AG08395 (cell line): ENCODE measurements around the gene BARX1.
A peak's percentile ranks its signal among the peaks of the same experiment; 100 is the strongest.
"Not testable (repeated sequence)": the region's sequence is repeated elsewhere in the genome, so short reads cannot be mapped to it uniquely, and the experiment has no call there.

Experiments
- DNase-seq: peaks from one replicate; pipeline ENCODE4 v3.0.0; 2012; ENCODE audit warnings: mixed read lengths, low spot score

BARX1 gene

DNA sequence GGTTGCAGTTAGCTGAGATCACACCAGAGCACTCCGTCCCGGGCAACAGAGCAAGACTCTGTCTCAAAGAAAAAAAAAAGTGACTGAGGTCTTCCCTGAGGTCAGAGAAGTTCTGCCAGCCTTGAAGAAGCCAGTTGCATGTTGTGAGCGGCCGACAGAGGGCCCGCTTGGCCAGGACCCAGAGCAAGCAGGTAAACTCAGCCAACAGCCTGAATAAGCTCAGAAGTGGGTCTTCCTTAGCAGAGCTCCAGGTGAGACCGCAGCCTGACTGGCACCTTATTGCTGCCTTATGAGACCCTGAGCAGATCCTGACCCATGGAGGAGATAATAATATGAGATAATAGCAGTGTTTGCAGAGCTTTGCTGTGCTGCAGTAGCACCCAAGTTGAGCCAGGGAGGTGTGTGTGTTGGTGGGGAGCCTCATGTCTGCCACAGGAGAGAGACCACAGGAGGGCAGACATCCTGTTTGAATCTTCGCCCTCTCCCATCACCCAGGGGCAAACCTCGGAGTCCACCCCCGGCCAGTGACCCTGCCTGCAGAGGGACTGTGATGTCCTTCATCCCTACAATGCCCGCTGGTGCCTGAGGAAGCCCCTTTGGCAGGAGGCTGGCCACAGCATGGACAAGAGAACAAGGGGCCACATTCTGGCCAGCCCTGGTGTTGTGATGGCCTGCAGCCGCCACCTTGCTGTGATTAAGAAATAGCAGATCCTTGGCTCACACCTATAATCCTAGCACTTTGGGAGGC lies 10.8 kb upstream of the BARX1 start:
- DNase-seq: no peak

DNA sequence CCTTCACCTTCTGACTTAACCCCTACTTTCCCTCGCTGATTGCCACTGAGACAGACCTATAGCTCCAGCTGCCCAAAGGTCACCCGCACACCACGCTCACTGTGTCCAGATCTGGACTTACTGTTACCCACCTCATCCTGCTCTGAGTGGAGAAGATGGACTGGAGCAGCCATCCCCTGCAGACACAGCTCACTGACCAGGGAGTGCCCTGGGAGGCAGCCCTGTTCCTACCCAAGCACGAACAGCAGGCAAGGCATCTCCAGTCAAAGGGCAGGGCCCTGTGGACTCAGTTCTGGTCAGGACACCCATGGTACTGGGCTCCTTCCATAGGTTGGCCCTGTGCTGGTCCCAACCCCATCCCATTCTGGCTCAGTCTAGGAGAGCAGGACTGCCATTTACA lies 9.5 kb upstream of the BARX1 start:
- DNase-seq: no peak

DNA sequence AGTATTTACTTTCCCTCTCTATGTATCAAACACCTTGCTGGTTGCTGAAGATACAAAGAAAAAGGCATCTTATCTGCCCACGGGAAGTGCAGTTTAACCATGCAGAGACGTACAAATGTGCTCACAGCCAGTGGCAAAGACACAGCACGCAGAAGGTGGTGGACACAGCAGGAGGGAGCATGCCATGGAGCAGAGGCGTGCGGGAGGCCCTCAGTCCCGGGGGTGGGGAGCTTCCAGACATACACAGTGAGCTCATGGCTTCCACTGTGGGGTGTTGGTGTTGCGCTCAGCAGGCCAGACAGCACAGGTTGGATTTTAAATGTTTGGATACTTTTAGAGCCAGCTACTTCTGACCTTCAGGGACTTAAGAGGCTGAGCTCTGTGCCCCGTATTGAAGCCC lies 8.8 kb upstream of the BARX1 start:
- no peak for DNase-seq

DNA sequence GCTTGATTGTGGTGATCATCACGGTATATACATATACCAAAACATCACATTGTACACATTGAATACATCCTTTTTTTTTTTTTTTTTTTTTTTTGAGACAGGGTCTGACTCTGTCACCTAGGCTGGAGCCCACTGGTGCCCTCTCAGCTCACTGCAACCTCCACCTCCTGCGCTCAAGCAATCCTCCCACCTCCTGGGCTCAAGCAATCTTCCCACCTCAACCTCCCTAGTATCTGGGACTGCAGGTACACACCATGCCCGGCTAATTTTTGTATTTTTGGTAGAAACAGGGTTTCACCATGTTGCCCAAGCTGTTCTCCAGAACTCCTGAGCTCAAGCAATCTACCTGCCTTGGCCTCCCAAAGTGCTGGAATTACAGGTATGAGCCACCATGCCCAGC lies 8.3 kb upstream of the BARX1 start:
- DNase-seq: not testable (repeated sequence)

DNA sequence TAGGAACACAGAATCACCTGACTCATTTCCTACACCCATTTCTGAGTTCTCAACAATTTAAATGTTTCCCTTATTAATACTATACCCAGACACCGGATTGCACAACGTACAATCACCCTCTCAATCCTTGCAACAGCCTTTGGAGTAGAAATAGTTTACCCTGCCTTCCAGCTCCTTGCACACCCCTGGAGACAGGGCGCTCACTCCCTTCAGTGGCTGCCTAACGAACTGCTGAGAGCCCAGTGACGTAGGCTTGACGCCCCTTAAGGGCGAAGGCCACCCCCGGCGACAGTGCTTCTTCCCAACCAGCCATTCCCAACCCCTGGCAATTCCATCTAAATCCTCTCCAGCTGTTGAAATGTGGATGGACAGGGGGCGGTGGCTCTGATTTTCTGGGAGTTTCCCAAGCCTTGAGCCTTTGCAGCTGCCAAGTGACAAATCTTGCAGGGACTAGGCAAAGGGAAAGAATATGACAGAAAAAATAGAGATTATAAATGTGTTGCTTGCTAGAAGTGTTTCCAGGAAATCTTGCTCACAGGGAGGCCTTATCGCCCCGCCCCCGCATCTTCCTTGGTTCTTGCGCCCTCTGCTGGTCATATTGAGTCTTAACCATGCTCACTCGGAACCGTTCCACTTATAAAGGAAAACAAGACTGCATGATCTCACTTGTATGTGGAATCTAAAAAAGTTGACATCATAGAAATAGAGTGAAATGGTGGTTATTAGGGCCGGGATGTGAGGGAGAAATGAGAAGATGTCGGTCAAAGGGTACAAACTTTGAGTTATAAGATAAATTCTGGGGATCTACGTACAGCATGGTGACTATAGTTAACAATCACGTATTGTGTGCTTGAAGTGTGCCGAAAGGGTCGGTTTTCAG lies 7.6 kb upstream of the BARX1 start:
- peak; percentile 93 for DNase-seq

DNA sequence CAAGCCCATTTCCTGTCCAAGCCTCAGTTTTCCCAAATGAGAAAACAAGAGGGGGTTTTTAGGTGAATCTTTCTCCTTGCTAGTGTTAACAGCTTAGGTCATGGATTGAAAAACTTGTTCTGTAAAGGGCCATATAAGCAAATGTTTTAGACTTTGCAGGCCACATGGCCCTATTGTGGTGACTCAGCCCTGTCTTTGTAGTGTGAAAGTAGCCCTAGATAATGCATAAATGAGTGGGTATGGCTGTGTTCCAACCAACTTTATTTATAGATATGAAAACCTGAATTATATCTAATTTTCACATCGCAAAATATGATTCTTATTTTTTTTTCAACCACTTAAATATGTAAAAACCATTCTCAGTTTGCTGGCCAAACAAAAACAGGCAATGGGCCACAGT lies 6.9 kb upstream of the BARX1 start:
- DNase-seq: no peak

DNA sequence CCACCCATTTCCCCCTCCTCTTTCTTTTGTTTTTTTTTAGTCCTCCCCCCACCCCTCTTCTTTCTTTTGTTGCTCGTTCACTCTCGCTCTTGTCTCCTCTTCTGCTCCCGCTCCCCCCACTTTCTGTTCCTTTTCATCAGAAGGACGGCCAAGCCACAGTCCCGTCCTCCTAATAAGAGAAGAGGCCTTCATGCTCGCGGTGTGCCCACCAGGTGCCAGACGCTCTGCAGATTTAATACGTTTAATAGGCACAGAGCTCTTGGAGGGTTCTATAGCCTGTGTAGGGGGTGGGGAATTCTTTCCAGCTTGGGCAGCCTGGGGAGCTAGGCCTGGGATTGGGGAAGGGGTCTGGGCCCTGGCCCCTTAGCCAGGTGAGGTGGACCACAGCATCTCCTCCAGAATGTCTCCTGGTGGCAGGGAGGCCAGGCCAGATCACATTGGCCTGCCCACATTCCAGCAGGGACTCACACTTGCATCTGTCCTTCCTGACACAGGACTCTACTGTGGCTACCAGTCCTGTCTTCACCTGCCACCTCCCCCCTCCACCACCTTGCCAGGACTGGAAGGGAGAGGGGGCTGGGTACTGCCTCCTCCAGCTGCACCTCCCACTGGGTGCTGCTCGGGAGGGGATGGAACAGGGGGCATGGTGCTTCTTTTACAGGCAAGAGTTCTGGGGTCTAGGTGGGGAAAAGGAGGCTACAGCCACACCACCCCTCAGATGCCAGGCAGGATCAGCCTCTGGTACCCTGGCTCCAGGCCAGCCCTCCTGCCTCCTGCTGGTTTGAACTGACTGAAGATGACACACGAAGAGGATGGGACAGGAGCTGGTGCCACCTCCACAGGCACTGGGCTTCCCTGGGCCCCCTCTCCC lies 6.1 kb upstream of the BARX1 start:
- no peak for DNase-seq

DNA sequence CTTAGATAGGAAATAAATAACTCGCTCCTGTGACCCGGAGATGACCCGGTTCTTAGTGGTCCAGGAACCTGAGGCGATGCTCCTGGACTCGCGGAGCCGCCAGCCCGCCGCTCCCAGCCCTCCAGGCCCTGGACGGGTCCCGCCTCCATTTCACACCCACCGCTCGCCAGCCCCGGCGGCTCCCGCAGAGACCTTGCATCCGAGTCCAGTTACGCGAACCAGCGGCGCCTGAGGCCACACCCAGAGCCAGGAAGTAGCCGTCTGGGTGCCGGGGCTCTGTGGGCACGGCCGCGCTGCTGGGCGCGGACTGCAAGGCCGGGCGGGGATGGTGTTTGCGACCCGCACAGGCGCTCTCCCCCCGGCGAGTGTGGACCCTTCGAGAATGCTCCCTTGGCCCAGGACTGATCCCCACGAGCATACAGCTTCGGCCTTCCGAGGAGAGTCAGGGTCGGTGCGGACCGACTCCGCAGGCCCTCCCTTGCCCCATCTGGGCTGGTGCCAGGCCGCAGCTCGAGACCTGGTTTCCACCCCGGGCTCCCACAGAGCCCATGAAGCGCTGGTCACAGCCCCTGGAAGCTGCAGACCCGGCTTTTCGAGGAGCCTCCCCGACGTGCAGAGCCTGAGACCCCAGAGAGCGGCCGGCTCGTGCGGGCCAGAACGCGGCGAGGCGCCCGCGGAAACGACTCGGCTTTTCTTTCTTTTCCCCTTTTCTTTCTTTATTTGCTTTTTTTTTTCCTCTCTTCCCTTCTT lies 5.2 kb upstream of the BARX1 start:
- no peak for DNase-seq

DNA sequence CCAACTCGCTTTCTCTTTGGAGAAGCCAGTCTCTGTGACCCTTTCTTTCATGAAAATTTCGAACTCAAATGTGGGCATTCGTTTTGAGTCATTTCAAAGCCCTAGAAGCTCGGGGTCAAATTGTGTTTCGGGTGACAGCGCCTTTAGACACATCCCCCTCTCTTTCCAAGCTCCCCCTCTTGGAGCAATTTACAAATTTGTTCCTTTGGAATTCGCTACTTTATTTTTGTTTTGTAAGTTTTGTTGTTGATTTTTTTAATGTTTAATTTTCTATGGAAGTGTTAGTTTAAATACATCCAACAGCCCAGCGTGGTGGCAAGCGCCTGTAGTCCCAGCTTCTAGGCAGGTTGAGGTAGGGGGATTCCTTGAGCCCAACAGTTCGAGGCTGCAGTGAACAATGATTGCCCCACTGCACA lies 4.6 kb upstream of the BARX1 start:
- no peak for DNase-seq

DNA sequence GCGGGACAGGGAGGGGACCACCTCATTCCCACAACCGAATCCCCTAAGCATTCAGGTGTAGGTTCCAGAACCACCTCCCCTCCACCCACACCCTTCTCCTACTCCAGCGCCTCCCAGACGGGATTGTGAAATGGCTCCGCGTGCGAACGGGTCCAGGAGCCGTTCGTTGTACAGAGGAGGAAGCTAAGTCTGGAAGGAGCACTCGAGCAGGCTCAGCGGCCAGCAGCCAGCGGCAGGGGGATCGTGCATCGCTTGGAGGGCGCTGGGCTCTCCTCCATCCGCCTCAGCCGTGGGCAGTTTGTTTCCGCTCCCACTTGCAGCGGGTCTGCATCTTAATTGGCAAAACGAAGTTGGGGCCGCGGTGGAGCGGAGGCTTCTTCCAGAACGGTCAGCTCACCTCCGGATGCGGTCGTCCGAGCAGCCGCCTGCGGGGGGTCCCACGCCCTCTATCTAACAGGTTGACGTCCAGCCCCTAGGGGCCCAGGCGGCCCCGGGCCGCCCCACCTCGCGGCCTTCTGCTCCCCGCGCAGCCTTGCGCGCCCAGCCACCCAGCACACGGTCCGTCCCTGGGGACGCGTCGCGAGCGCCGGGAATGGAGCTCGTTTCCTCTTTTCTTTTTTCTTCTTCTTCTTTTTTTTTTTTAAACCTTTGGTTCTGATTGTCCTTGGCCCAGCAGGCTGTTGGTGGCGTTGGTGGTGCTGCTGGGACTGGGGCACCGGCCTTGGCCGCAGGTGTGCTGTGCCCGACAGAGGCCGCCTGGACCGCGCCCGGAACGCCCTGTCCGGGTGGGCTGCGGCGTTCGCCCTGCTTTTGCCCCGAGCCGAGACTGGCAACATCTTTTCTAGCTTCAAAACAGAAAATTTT lies 3.9 kb upstream of the BARX1 start:
- peak; percentile 51 for DNase-seq

DNA sequence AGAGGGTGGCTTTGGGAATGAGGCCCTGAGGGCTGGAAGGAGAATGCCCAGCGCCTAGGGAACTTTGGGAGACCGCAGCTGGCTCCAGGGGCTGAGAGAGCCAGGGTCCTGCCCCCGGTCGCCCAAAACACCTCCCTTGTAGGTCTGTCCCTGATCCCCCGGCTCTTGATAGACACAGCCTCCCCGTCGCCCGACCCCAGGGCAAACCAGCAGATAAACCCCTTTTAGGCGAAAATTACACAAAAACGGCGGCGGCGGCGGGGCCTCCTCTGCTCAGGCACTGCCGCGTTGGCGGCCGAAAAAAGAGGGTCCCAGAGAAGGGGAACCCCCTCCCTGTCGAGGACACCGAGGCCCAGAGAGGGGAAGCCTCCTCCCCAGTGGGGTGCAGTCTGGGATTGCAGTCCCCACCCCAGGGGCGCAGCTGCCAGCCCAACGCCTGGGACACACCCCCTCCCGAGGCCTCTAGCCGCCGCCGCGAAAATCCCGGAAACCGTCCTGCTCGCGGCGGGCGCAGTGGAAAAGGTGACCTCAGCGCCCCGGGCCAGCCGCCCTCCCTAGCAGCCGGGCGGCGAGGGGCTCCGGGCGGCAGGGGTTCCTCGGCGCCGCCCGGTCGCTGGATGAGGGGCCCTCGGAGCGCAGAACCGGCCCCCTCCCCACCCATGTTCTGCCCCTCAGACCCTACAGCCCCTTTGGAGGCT lies 3.1 kb upstream of the BARX1 start:
- no peak for DNase-seq

DNA sequence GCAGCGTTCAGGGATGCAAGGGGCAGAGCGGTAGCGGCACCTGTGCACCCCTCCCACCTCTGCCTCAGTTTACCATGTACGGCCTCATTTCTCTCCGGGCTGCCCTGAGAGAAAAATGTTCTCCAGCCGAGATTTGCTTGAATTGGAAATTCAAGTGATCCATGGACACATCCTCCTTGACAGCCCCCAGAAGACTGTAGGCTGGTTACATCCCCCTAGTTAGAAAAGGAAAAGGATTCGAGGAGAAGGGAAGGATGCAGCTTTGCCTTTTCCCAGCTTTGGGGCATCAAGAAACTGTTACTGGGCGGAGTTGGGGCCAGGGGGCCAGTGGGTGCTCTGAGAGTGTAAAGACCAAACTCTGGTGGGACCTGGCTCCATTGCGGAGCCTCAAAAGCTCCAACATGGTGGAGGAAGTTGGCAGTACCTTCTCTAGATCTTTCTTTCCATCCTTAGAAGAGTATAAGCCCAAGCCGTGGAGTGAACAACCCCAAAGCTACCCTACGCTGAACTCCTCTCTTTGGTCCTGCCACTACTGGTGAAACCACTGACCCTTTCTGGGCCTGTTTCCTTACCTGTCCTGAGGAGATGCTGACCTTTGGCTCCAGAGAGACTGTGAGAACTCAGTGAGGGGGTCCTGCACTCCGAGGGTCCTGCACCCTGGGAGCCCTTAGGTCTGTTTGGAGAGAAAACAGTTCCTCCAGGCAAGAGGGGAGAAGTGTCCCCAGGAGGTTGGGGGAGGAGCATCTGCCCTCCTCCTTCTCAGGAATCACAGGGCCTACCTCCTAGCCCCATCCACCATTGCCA lies 1.0 kb upstream of the BARX1 start:
- DNase-seq: no peak

DNA sequence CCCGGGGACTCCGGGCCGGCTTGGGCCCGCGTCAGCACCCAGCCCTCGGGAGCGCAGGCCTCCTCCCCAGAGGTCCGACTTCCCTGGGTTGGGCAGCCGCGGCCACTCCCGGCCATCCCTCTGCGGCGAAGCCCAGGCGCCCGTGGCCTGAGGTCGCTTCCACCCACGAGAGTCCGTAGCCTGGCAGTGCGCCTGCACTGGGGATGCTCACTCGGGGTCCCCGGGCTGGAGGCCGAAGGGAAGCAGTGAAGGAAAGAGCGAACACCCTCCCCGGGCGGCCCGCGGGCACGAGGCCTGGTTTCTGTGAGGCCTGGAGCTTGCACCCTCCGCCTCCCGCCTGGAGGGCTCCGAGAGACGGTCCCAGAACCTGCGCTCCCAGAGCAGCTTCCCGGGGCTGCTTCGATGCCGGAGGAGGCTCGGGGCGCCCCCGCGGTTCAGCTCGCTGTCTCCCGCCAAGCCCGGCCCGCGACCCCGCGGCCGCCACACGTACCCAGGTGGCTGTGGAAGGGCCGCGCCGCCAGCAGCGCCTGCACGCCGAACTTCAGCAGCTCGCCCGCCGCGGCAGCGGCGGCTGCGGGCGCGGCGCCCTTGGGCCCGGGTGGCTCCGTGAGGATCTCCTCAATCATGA lies 607 bp downstream of the BARX1 start:
- DNase-seq: no peak

DNA sequence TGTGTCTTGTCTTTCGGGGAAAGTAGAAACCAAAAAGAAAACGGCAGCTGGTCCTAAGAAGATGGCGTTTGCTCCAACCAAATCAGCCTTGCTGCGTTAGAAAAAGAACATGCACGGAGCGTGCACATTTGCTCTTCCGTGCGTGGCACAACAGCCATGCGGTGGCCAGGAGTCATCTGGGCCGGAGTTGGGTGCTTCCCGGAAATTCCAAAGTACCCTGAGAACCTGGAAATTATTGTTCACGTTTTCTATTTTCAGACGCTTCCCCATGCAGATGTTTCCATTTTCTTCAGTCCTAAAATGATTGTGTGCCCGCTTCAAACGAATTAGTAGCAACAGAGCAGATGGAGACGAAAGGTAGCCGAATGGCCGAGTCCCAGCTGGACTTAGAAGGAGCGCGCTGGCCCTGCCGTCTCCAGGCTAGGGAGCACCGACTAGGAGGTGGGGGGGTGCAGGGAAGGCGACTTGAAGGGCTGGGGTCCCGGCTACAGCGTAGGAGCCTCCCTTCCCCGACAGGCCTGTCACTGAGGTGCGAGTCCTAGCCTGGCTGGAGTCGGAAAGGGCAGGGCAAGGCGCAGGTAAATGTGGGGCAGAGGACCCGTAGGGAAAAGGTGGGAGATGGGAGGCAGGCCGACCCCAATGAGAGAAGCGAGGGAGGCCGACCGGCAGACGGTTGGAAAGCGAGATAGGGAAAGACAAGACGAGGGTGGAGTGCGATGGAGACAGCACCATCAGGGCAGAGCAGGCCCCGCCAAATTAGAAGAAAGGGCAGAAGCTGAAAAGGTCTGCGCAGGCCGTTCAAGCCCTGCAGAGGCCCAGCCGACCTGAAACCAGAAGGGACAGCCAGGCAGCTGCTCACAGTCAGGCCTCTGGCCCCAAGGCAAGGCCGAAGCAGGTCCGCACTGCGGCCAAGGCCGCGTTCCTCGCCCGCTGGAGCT lies 1.4 kb downstream of the BARX1 start:
- DNase-seq: no peak

DNA sequence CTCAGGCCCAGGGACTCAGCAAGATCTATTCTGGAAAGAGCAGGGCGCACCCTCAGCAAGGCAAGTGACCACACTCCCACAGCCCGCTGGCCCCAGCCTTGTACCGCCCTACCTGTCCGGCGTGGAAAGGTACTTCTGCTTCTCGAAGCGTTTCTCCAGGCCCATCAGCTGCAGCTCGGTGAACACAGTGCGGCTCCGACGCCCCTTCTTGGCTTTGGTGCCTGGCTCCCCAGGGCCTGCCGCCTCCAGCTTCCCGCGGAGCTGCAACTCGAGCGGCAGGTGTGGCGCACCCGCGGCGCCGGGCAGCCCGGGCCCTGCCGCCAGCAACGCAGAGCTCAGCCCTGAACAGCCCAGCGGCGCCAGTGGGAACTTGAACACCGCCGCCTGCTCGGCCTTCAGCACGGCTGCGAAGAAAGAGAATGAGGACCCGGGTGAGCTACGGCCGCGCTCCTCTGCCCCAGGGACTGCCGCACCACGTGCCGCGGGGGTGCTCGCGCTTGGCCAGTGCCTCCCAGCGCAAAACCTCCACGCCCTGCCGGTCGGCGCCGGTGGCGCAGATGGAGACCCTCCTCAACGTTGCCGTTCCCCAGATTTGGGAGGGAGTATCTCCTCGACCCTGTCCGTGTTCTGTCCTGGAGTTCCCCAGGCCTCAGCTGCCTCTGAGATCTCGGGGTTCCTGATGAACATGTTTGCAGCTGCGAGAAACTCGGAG lies 2.2 kb downstream of the BARX1 start:
- no peak for DNase-seq

DNA sequence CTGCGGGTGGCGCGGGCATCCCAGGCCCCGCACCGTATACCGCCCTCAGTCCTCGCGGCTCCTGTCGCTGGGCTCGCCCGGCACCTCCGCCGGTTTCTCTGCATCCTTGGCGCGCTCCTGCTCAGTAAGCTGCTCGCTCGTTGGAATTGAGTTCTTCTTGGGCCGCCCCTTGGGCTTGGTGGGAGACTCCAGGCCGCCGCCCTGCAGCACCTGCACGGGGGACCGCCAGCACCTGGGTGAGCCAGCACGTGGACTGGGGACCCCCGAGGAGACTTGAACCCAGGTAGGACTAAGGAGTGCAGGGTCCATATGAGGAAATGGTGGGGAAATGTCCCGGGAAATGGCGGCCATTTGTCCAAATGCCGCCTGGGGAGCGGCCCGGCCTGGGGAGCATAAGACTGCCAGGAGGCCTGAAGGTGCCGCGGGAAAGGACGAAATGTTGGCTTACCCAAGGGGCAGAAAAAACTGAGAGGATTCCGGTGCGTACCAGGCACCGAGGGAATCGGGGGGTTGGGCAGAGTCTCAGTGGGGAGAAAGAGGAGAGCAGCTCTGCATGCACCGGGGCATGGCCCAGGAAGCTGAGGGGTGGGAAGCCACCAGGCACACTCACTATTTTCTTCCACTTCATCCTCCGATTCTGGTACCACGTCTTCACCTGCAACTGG lies 2.9 kb downstream of the BARX1 start:
- no peak for DNase-seq
